ENCODE measurements around the gene NAGPA. TPM values are rescaled to one million over a fixed set of nuclear protein-coding genes. Genes with fewer than 3 reads are reported as not detected.

NAGPA gene
- total and polyA plus RNA-seq, 2 experiments from 2014 or later: 6.3 to 20.7 TPM

GRCh38 chr16:5017678-5017969 lies 16.1 kb downstream of the NAGPA start (continued):
- TF ChIP-seq ZNF114 (CRISPR knock-in tag; IDR thresholded peaks at IDR 0.05) (no peak), ZNF462 (CRISPR knock-in tag; IDR thresholded peaks at IDR 0.05) (no peak), STAT1 (IDR thresholded peaks at IDR 0.05; ENCODE audit: unreplicated experiment) (no peak), JUNB (IDR thresholded peaks at IDR 0.05; ENCODE audit: unreplicated experiment) (no peak), EZH2phosphoT487 (IDR thresholded peaks at IDR 0.05; ENCODE audit: unreplicated experiment) (no peak), EZH2 (IDR thresholded peaks at IDR 0.05; ENCODE audit: low read depth, unreplicated experiment) (no peak)

- Histone ChIP-seq H3K27ac (ENCODE audit: low read depth) (no peak overlapping the region), H3K79me2 (replicated peaks; ENCODE audit: insufficient read depth) (no peaks in the 10 kb centered on the region)
- no peak for DNase-seq (ENCODE audit: low spot score)
These were observed 16.6 kb downstream of the NAGPA start for GRCh38 chr16:5016967-5017677.

More at GRCh38 chr16:5016967-5017677, 16.6 kb downstream of the NAGPA start:
- Mint-ChIP-seq H3K27me3 (ENCODE audit: insufficient read depth, low read depth, poor library complexity) (peaks cover 3% of the 10 kb centered on the region), H3K4me3 (no peak overlapping the region), H3K9me3 (no peaks in the 10 kb centered on the region), H3K27ac (no peak overlapping the region), H3K36me3 (ENCODE audit: low read depth) (no peaks in the 10 kb centered on the region; the same call in 2 of the 3 replicates), H3K4me1 (no peaks in the 10 kb centered on the region)
- Histone ChIP-seq H3F3A (replicated peaks; ENCODE audit: low read depth) (no peaks in the 10 kb centered on the region), H4K20me1 (replicated peaks; ENCODE audit: insufficient read depth) (no peaks in the 10 kb centered on the region), H3K27me3 (ENCODE audit: insufficient read depth) (no peaks in the 10 kb centered on the region), H3K4me3 (no peak overlapping the region), H2AFZ (no peak overlapping the region), H3K36me3 (ENCODE audit: insufficient read depth) (no peaks in the 10 kb centered on the region), H3K4me1 (ENCODE audit: insufficient read depth) (no peaks in the 10 kb centered on the region), H3K4me2 (no peak overlapping the region), H3K9me2 (ENCODE audit: insufficient read depth) (no peaks in the 10 kb centered on the region)
- TF ChIP-seq EZH2phosphoT487 (IDR thresholded peaks at IDR 0.05; ENCODE audit: unreplicated experiment): no peak
- no peak for TF ChIP-seq CTCF (conservative IDR thresholded peaks at IDR 0.05; ENCODE audit: low read depth in 2 of 2)
- TF ChIP-seq ETS1 (IDR thresholded peaks at IDR 0.05): no peak
- ATAC-seq: no peak
